ENCODE measurements around the gene PKHD1.

The PKHD1 gene

GRCh38 chr6:51743999-51744398 is 343.4 kb downstream of the PKHD1 start:
- no peak overlapping the region for H3K4me3 ChIP-seq (ENCODE audit: low read depth, low read length)
- no peak for DNase-seq (ENCODE audit: low read depth)
- TF ChIP-seq, protein P1, sequence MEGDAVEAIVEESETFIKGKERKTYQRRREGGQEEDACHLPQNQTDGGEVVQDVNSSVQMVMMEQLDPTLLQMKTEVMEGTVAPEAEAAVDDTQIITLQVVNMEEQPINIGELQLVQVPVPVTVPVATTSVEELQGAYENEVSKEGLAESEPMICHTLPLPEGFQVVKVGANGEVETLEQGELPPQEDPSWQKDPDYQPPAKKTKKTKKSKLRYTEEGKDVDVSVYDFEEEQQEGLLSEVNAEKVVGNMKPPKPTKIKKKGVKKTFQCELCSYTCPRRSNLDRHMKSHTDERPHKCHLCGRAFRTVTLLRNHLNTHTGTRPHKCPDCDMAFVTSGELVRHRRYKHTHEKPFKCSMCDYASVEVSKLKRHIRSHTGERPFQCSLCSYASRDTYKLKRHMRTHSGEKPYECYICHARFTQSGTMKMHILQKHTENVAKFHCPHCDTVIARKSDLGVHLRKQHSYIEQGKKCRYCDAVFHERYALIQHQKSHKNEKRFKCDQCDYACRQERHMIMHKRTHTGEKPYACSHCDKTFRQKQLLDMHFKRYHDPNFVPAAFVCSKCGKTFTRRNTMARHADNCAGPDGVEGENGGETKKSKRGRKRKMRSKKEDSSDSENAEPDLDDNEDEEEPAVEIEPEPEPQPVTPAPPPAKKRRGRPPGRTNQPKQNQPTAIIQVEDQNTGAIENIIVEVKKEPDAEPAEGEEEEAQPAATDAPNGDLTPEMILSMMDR (IDR thresholded peaks at IDR 0.05; ENCODE audit: insufficient read depth, low read depth, low read length, missing control alignments), result no peak

DNA sequence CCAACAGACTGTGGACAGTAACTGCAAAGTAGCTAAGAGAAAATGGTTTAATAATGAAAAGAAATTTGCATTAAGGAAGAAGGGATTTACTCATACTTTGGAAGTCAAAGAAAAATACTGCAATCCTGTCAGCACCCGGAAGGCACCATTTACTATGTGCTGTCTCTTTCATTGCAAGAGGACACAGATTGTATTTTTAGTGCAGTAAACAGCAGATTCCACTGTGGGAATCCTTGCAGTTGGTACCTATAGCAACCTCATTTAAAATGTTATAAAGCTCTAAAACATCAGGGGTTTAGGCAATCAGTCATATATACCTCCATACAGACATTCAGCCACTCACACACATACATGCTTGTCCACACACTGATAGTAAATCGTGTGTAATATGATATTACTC is 346.8 kb downstream of the PKHD1 start:
- no peak for DNase-seq (ENCODE audit: low read depth)
- TF ChIP-seq, protein P1 (IDR thresholded peaks at IDR 0.05; ENCODE audit: insufficient read depth, low read depth, low read length, missing control alignments), result no peak
- no peak overlapping the region for H3K4me3 ChIP-seq (ENCODE audit: low read depth, low read length)

DNA sequence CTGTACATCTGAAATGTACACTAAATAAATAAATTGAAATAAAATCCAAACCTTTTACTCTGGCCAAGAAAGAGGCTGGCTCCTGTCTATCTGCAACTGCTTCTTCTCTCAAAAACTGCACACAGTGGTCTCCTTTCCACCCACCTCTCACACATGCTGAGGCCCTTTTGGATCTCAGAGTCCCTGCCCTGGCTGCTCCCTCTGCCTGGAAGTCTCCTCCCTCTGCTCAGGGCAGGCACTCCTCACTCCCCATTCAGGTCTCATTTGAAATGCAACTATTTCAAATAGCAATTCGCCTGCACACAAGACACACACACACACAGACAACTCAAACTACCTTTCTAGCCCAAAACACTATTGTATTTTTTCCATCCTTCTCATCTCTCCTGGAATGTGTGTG is 348.8 kb downstream of the PKHD1 start:
- TF ChIP-seq, protein P1 (IDR thresholded peaks at IDR 0.05; ENCODE audit: insufficient read depth, low read depth, low read length, missing control alignments), result no peak
- DNase-seq (ENCODE audit: low read depth), result no peak
- H3K4me3 ChIP-seq (ENCODE audit: low read depth, low read length), result no peak overlapping the region

GRCh38 chr6:51737580-51738360 is 349.6 kb downstream of the PKHD1 start:
- TF ChIP-seq, protein P1 (IDR thresholded peaks at IDR 0.05; ENCODE audit: insufficient read depth, low read depth, low read length, missing control alignments), result no peak
- no peak overlapping the region for H3K4me3 ChIP-seq (ENCODE audit: low read depth, low read length)
- no peak for DNase-seq (ENCODE audit: low read depth)

- TF ChIP-seq, protein P1 (IDR thresholded peaks at IDR 0.05; ENCODE audit: insufficient read depth, low read depth, low read length, missing control alignments), result no peak
- no peak overlapping the region for H3K4me3 ChIP-seq (ENCODE audit: low read depth, low read length)
- DNase-seq (ENCODE audit: low read depth), result no peak
Observed at GRCh38 chr6:51725155-51725554, 362.3 kb downstream of the PKHD1 start.

GRCh38 chr6:51720327-51720726 is 367.1 kb downstream of the PKHD1 start:
- H3K4me3 ChIP-seq (ENCODE audit: low read depth, low read length), result no peak overlapping the region
- DNase-seq (ENCODE audit: low read depth), result no peak
- TF ChIP-seq, protein P1 (IDR thresholded peaks at IDR 0.05; ENCODE audit: insufficient read depth, low read depth, low read length, missing control alignments), result no peak

- no peak for DNase-seq (ENCODE audit: low read depth)
Observed at GRCh38 chr6:51719297-51719696, 368.1 kb downstream of the PKHD1 start.

More at GRCh38 chr6:51719297-51719696, 368.1 kb downstream of the PKHD1 start:
- no peak overlapping the region for H3K4me3 ChIP-seq (ENCODE audit: low read depth, low read length)
- TF ChIP-seq, protein P1 (IDR thresholded peaks at IDR 0.05; ENCODE audit: insufficient read depth, low read depth, low read length, missing control alignments), result no peak

All from GM12865 (cell line).